Measurements from ENCODE around the gene FEM1C.
A peak's percentile ranks its signal among the peaks of the same experiment; 100 is the strongest.

The FEM1C gene

DNA sequence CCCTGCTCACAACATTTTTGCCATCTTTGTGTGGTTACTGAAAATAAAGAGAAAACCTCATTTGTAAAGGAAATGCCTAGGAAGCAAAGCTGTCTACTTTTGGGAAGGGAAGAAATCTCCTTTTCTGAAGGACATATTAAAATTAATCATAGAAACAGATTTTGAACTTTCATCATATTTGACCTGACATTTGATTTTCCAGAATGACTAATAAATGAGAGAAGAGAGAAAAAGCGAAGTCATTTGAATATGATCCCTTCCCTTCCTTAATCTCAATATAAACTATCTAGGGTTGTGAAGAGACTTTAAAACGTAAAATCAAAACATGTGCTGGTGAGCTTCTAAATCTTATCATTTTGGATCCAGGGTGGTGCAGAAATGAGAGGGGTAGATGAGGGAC lies 66.3 kb downstream of the FEM1C start:
- no peak overlapping the region for H2BK5ac ChIP-seq (ENCODE audit: low read length)
- H2BK120ac ChIP-seq (ENCODE audit: low read depth, low read length), result no peak overlapping the region
- no peaks in the 10 kb centered on the region for H3K36me3 ChIP-seq (replicated peaks in 1 of 2; ENCODE audit: control insufficient read depth in 2 of 2, insufficient read depth in 2 of 2, low read length in 2 of 2)
- H2BK15ac ChIP-seq (ENCODE audit: low read length), result no peak overlapping the region
- H3K9me3 ChIP-seq (replicated peaks in 1 of 2; ENCODE audit: control insufficient read depth in 2 of 2, insufficient read depth in 1 of 2, low read depth in 1 of 2, low read length in 2 of 2), result no peaks in the 10 kb centered on the region
- H3K9ac ChIP-seq (ENCODE audit: low read depth, low read length, poor library complexity), result no peak overlapping the region
- peaks cover 0 to 13% (median 0%) of the 10 kb centered on the region in 3 experiments for H3K27me3 ChIP-seq (ENCODE audit: control insufficient read depth in 3 of 3, insufficient read depth in 3 of 3, low read depth in 1 of 3, low read length in 3 of 3)
- H3K4me2 ChIP-seq (ENCODE audit: insufficient read depth, low read length, poor library complexity, severe bottlenecking), result no peak overlapping the region
- no peak overlapping the region for H3K4me3 ChIP-seq (ENCODE audit: low read length in 2 of 2)
- no peak overlapping the region for H3K23ac ChIP-seq (ENCODE audit: low read depth, low read length, poor library complexity)
- peaks cover 0 to 2% of the 10 kb centered on the region in 2 donors for H3K4me1 ChIP-seq (ENCODE audit: control insufficient read depth in 2 of 2, insufficient read depth in 1 of 2, low read depth in 1 of 2, low read length in 2 of 2)
- no peak overlapping the region for H2BK12ac ChIP-seq (ENCODE audit: low read length)
- H4K91ac ChIP-seq (ENCODE audit: low read depth, low read length, poor library complexity), result no peak overlapping the region
- H2AK5ac ChIP-seq (ENCODE audit: low read depth, low read length), result no peak overlapping the region
- H3K18ac ChIP-seq (ENCODE audit: low read length), result no peak overlapping the region
- no CpG with 5 or more reads among the region's 2 CpGs for WGBS, 2 donors (ENCODE audit: extremely low coverage in 2 of 2, insufficient read length in 2 of 2, insufficient replicate concordance in 1 of 2)
- no peak overlapping the region for H4K8ac ChIP-seq (ENCODE audit: low read depth, low read length)
- no peak overlapping the region for H2AFZ ChIP-seq (ENCODE audit: low read length)
- H3K79me1 ChIP-seq (ENCODE audit: low read depth, low read length), result no peaks in the 10 kb centered on the region
- H3K14ac ChIP-seq (ENCODE audit: low read length), result no peak overlapping the region
- H3K27ac ChIP-seq (replicated peaks; ENCODE audit: low read length), result no peak overlapping the region
- DNase-seq (ENCODE audit: low spot score), result no peak
- no peak overlapping the region for H3K4ac ChIP-seq (ENCODE audit: low read length)

DNA sequence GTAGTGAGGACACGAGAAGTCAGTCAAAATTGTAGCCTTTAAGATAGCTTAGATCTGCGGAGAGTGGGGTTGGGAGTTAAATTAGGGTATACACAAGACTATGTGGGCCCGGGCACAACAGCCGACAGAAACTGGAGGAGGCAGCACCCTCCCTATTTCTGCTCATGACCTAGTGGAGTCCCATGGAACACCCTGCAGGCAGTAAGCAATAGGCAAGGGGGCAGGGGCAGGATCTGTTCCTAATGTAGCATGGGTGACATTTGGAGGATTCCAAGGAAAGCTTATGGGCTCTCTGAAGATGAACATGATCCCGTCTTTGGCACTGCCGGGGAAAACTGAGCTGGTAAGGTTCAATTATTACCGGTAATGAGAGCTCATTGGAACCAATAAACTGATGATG lies 67.0 kb downstream of the FEM1C start:
- Histone ChIP-seq H3K9me3 (replicated peaks in 1 of 2; ENCODE audit: control insufficient read depth in 2 of 2, insufficient read depth in 1 of 2, low read depth in 1 of 2, low read length in 2 of 2) (no peaks in the 10 kb centered on the region), H2BK120ac (ENCODE audit: low read depth, low read length) (no peak overlapping the region), H3K27ac (replicated peaks; ENCODE audit: low read length) (no peak overlapping the region), H3K9ac (ENCODE audit: low read depth, low read length, poor library complexity) (no peak overlapping the region), H4K91ac (ENCODE audit: low read depth, low read length, poor library complexity) (no peak overlapping the region), H3K23ac (ENCODE audit: low read depth, low read length, poor library complexity) (no peak overlapping the region), H3K79me1 (ENCODE audit: low read depth, low read length) (no peaks in the 10 kb centered on the region), H3K27me3 (ENCODE audit: control insufficient read depth in 3 of 3, insufficient read depth in 3 of 3, low read depth in 1 of 3, low read length in 3 of 3) (peaks cover 0 to 13% (median 0%) of the 10 kb centered on the region in 3 experiments), H3K4me3 (ENCODE audit: low read length in 2 of 2) (no peak overlapping the region), H3K4me2 (ENCODE audit: insufficient read depth, low read length, poor library complexity, severe bottlenecking) (no peak overlapping the region), H4K8ac (ENCODE audit: low read depth, low read length) (no peak overlapping the region), H3K14ac (ENCODE audit: low read length) (peak overlapping the region; percentile 49), H2BK15ac (ENCODE audit: low read length) (no peak overlapping the region), H3K36me3 (replicated peaks in 1 of 2; ENCODE audit: control insufficient read depth in 2 of 2, insufficient read depth in 2 of 2, low read length in 2 of 2) (no peaks in the 10 kb centered on the region), H2BK5ac (ENCODE audit: low read length) (no peak overlapping the region), H3K4ac (ENCODE audit: low read length) (no peak overlapping the region), H2BK12ac (ENCODE audit: low read length) (no peak overlapping the region), H3K4me1 (ENCODE audit: control insufficient read depth in 2 of 2, insufficient read depth in 1 of 2, low read depth in 1 of 2, low read length in 2 of 2) (peaks cover 0 to 3% of the 10 kb centered on the region in 2 donors), H2AK5ac (ENCODE audit: low read depth, low read length) (no peak overlapping the region), H3K18ac (ENCODE audit: low read length) (no peak overlapping the region), H2AFZ (ENCODE audit: low read length) (no peak overlapping the region)
- DNase-seq (ENCODE audit: low spot score), result no peak
- WGBS, 2 donors (ENCODE audit: extremely low coverage in 2 of 2, insufficient read length in 2 of 2, insufficient replicate concordance in 1 of 2), result no CpG with 5 or more reads among the region's 7 CpGs

DNA sequence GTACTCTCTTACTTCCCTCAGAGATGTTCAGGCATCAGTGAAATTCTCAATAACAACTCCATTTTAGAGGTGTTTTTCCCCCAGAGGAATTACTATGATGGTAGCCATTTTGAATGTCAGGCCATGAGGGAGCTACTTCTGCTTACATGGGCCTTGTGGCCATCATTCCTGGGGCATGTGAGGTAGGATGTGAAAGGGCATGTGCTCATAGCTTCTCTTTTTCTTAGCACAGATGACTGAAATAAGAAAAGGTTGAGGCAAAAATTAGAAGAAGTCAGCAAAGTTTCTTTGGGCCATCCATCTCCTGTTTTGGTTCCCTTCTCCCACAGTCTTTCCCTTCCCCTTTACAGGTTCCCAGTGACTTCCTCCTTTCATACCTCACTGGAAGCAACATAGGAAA lies 68.8 kb downstream of the FEM1C start:
- H3K9me3 ChIP-seq (replicated peaks in 1 of 2; ENCODE audit: control insufficient read depth in 2 of 2, insufficient read depth in 1 of 2, low read depth in 1 of 2, low read length in 2 of 2), result no peaks in the 10 kb centered on the region
- H3K36me3 ChIP-seq (replicated peaks in 1 of 2; ENCODE audit: control insufficient read depth in 2 of 2, insufficient read depth in 2 of 2, low read length in 2 of 2), result no peaks in the 10 kb centered on the region
- H2AFZ ChIP-seq (ENCODE audit: low read length), result no peak overlapping the region
- H3K4me2 ChIP-seq (ENCODE audit: insufficient read depth, low read length, poor library complexity, severe bottlenecking), result no peak overlapping the region
- H3K27ac ChIP-seq (replicated peaks; ENCODE audit: low read length), result no peak overlapping the region
- no peak overlapping the region for H3K9ac ChIP-seq (ENCODE audit: low read depth, low read length, poor library complexity)
- H4K8ac ChIP-seq (ENCODE audit: low read depth, low read length), result no peak overlapping the region
- H3K4ac ChIP-seq (ENCODE audit: low read length), result no peak overlapping the region
- H3K4me1 ChIP-seq (ENCODE audit: control insufficient read depth in 2 of 2, insufficient read depth in 1 of 2, low read depth in 1 of 2, low read length in 2 of 2), result peaks cover 0 to 3% of the 10 kb centered on the region in 2 donors
- H2BK5ac ChIP-seq (ENCODE audit: low read length), result no peak overlapping the region
- no peak overlapping the region for H2BK12ac ChIP-seq (ENCODE audit: low read length)
- H4K91ac ChIP-seq (ENCODE audit: low read depth, low read length, poor library complexity), result no peak overlapping the region
- no peak overlapping the region for H3K23ac ChIP-seq (ENCODE audit: low read depth, low read length, poor library complexity)
- H3K4me3 ChIP-seq (ENCODE audit: low read length in 2 of 2), result no peak overlapping the region
- DNase-seq (ENCODE audit: low spot score), result no peak
- no peak overlapping the region for H2BK15ac ChIP-seq (ENCODE audit: low read length)
- H3K18ac ChIP-seq (ENCODE audit: low read length), result no peak overlapping the region
- no peak overlapping the region for H3K14ac ChIP-seq (ENCODE audit: low read length)
- peaks cover 0 to 13% (median 0%) of the 10 kb centered on the region in 3 experiments for H3K27me3 ChIP-seq (ENCODE audit: control insufficient read depth in 3 of 3, insufficient read depth in 3 of 3, low read depth in 1 of 3, low read length in 3 of 3)
- H3K79me1 ChIP-seq (ENCODE audit: low read depth, low read length), result no peaks in the 10 kb centered on the region
- H2BK120ac ChIP-seq (ENCODE audit: low read depth, low read length), result no peak overlapping the region
- no peak overlapping the region for H2AK5ac ChIP-seq (ENCODE audit: low read depth, low read length)

DNA sequence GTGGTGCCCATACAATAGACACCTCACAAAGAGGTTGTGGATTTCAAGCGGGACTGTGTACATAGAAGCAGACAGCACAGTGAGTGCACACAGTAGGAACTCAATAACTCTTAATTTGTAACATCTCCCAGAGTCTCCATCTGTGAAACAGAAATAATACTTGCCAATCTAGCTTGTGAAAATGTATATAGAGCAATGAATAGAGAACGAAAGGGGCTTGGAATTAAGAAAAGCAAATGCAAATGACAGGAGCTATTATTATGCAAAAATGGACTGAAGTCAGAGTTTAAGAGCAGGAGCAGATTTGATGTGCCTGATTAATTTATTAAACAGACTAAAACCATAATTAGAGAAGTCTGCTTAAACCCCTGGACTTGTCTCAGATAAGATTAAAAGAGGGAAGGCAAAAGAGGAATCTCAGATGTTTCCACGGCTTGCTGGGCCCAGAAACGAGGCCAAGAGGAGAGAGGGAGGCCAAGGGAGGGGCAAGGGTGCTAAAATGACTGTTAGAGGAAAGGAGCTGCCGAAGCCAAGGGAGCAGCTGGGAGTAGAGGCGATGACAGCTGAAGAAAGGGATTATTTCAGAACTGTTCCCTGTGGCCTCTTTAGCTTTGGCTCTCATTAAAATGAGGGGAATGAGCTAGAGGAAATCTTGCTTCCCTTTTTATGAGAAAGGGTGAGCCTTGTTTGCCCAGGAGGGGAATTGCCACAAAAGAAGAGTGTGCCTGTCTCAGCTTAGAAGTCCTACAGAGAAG lies 72.1 kb downstream of the FEM1C start:
- H3K18ac ChIP-seq (ENCODE audit: low read length), result no peak overlapping the region
- no peak overlapping the region for H2BK12ac ChIP-seq (ENCODE audit: low read length)
- H3K79me1 ChIP-seq (ENCODE audit: low read depth, low read length), result no peaks in the 10 kb centered on the region
- no peak overlapping the region for H3K4me3 ChIP-seq (ENCODE audit: low read length in 2 of 2)
- H3K4me2 ChIP-seq (ENCODE audit: insufficient read depth, low read length, poor library complexity, severe bottlenecking), result no peak overlapping the region
- peak overlapping the region; percentile 40 for H2AFZ ChIP-seq (ENCODE audit: low read length)
- H3K14ac ChIP-seq (ENCODE audit: low read length), result no peak overlapping the region
- H2BK5ac ChIP-seq (ENCODE audit: low read length), result no peak overlapping the region
- no peak overlapping the region for H3K23ac ChIP-seq (ENCODE audit: low read depth, low read length, poor library complexity)
- H3K27me3 ChIP-seq (ENCODE audit: control insufficient read depth in 3 of 3, insufficient read depth in 3 of 3, low read depth in 1 of 3, low read length in 3 of 3), result peaks cover 0 to 4% (median 0%) of the 10 kb centered on the region in 3 experiments
- no peak overlapping the region for H3K9ac ChIP-seq (ENCODE audit: low read depth, low read length, poor library complexity)
- no peak overlapping the region for H2BK15ac ChIP-seq (ENCODE audit: low read length)
- no CpG with 5 or more reads among the region's 6 CpGs for WGBS, 2 donors (ENCODE audit: extremely low coverage in 2 of 2, insufficient read length in 2 of 2, insufficient replicate concordance in 1 of 2)
- no peaks in the 10 kb centered on the region for H3K36me3 ChIP-seq (replicated peaks in 1 of 2; ENCODE audit: control insufficient read depth in 2 of 2, insufficient read depth in 2 of 2, low read length in 2 of 2)
- no peak overlapping the region for H2AK5ac ChIP-seq (ENCODE audit: low read depth, low read length)
- H3K4ac ChIP-seq (ENCODE audit: low read length), result no peak overlapping the region
- H4K8ac ChIP-seq (ENCODE audit: low read depth, low read length), result no peak overlapping the region
- peak overlapping the region; percentile 16 for H4K91ac ChIP-seq (ENCODE audit: low read depth, low read length, poor library complexity)
- peaks cover 0 to 1% of the 10 kb centered on the region in 2 donors for H3K4me1 ChIP-seq (ENCODE audit: control insufficient read depth in 2 of 2, insufficient read depth in 1 of 2, low read depth in 1 of 2, low read length in 2 of 2)
- no peak for DNase-seq (ENCODE audit: low spot score)
- H3K27ac ChIP-seq (replicated peaks; ENCODE audit: low read length), result no peak overlapping the region
- no peaks in the 10 kb centered on the region for H3K9me3 ChIP-seq (replicated peaks in 1 of 2; ENCODE audit: control insufficient read depth in 2 of 2, insufficient read depth in 1 of 2, low read depth in 1 of 2, low read length in 2 of 2)
- H2BK120ac ChIP-seq (ENCODE audit: low read depth, low read length), result no peak overlapping the region

Data from neuronal stem cell (in vitro differentiated cells).